ENCODE measurements around the gene LRIG2.

DNA sequence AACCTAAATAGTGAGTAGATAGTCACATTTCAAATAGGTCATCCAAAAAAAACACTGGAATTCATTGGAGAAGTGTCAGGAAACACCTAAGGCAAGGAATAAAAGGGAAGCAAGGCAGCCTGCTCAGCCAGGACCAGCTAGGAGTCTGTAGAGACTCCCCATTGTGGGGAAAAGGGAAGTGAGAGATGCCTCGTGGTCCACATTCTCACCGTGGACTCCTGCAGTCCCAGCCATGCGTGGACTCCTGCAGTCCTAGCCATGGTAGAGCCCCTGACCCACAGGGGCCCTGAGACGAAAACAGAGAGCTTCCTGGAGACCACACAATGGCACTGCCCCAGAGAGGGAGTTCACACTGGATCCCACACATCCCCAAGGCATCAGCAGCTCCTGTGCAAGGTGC, 97.5 kb downstream of the LRIG2 start:
- TF ChIP-seq, protein P1, sequence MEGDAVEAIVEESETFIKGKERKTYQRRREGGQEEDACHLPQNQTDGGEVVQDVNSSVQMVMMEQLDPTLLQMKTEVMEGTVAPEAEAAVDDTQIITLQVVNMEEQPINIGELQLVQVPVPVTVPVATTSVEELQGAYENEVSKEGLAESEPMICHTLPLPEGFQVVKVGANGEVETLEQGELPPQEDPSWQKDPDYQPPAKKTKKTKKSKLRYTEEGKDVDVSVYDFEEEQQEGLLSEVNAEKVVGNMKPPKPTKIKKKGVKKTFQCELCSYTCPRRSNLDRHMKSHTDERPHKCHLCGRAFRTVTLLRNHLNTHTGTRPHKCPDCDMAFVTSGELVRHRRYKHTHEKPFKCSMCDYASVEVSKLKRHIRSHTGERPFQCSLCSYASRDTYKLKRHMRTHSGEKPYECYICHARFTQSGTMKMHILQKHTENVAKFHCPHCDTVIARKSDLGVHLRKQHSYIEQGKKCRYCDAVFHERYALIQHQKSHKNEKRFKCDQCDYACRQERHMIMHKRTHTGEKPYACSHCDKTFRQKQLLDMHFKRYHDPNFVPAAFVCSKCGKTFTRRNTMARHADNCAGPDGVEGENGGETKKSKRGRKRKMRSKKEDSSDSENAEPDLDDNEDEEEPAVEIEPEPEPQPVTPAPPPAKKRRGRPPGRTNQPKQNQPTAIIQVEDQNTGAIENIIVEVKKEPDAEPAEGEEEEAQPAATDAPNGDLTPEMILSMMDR (conservative IDR thresholded peaks at IDR 0.05; ENCODE audit: low read depth, low read length), result no peak
- TF ChIP-seq EZH2 (IDR thresholded peaks at IDR 0.05; ENCODE audit: low read length, unreplicated experiment) (no peak), EZH2phosphoT487 (IDR thresholded peaks at IDR 0.05; ENCODE audit: borderline replicate concordance, low read length) (no peak)

All from PC-3 (cell line).